Renal cortex interstitium (tissue), 11 donors: ENCODE measurements around the gene KCTD15. TPM values are rescaled to one million over a fixed set of nuclear protein-coding genes. Genes with fewer than 3 reads are reported as not detected.
"Not testable (repeated sequence)": the region's sequence is repeated elsewhere in the genome, so short reads cannot be mapped to it uniquely, and the experiment has no call there.

Experiments used
- DNase-seq, 11 donors: peaks; one replicate each; pipeline ENCODE4 v3.0.0-alpha.2; 2013; ENCODE audit warnings: low read depth in 9 of 11, low spot score in 4 of 11; ENCODE audit errors: extremely low read depth in 1 of 11
- polyA plus RNA-seq, 3 donors: library from polyadenylated mRNA; unstranded; fragments of 120-200 nt; gene quantifications; one replicate each; pipeline ENCODE4 v1.2.1, GENCODE V29; 2013; ENCODE audit not compliant: insufficient read length in 3 of 3

Gene KCTD15
- polyA plus RNA-seq, 3 donors: 37.7 to 66.2 (median 53.9) TPM

- no peak for DNase-seq
These were observed 9.8 kb downstream of the KCTD15 start for GRCh38 chr19:33806434-33806881.

GRCh38 chr19:33808399-33808798 lies 11.7 kb downstream of the KCTD15 start:
- DNase-seq: no peak

- no peak for DNase-seq
These were observed 13.3 kb downstream of the KCTD15 start for GRCh38 chr19:33809960-33810359.

- no peak for DNase-seq
These were observed 14.2 kb downstream of the KCTD15 start for GRCh38 chr19:33810821-33811220.

- DNase-seq: no peak
These were observed 14.6 kb downstream of the KCTD15 start for GRCh38 chr19:33811246-33811645.

- no peak for DNase-seq
These were observed 15.2 kb downstream of the KCTD15 start for GRCh38 chr19:33811736-33812387.

- DNase-seq: no peak
These were observed 16.0 kb downstream of the KCTD15 start for GRCh38 chr19:33812388-33813330.

- no peak for DNase-seq
These were observed 16.9 kb downstream of the KCTD15 start for GRCh38 chr19:33813391-33814101.

GRCh38 chr19:33814181-33815165 lies 17.8 kb downstream of the KCTD15 start:
- DNase-seq: no peak

- DNase-seq: no peak
These were observed 19.0 kb downstream of the KCTD15 start for GRCh38 chr19:33815380-33816340.

GRCh38 chr19:33818411-33818810 lies 21.7 kb downstream of the KCTD15 start:
- no peak for DNase-seq

- DNase-seq: not testable (repeated sequence)
These were observed 22.4 kb downstream of the KCTD15 start for GRCh38 chr19:33819078-33819477.

GRCh38 chr19:33819506-33819879 lies 22.8 kb downstream of the KCTD15 start:
- DNase-seq: no peak

- peak in 5 of 11 donors; percentile 36 to 47 (median 43) for DNase-seq
These were observed 23.5 kb downstream of the KCTD15 start for GRCh38 chr19:33819880-33820781.

GRCh38 chr19:33821871-33822270 lies 25.2 kb downstream of the KCTD15 start:
- DNase-seq: no peak

GRCh38 chr19:33823341-33823740 lies 26.7 kb downstream of the KCTD15 start:
- no peak for DNase-seq
